ENCODE data around the gene C1orf74.

DNA sequence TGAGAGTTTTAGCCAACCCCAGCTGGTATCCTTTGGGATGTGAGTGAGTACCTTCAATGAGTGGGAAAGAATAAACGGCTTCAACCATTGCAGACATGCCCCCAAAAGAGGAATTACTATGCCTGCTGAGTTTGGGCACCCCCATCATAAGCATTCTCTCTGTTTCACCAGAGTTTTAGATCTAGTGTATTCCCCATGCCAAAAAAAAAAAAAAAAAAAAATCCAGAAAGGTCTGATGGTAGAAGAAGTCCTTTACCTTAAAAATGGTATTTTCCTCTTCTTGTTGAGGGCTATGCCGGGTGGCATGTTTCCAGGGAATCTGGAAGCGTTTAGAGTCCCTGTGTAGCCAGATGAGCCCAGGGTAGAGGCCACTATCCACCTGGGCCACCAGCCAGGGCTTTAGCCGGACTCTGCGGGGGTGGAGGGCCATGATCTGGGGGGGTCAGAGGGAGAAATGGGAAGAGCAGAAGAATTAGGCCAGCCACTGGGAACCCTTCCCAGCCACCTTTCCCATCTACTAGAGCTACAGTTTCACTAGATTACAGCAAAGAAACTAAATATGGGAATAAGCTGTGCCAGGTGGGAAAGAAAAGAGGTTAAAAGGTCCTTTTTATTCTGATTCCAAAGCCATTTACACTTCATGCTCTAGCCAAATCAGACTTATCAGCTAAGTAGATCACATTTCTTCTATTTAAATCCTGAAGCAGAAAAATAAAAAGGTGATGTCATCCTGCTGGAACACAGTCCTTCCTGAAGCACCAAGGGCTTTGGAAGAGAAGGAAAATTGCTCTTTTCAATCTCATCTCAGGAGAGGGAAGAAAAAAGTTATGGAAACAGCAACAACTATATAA lies 16.9 kb upstream of the C1orf74 start:
- TF ChIP-seq POLR2A (IDR thresholded peaks at IDR 0.05) = no peak
- no peak for TF ChIP-seq CTCF (IDR thresholded peaks at IDR 0.05)
